Measurements from ENCODE around the gene BATF3. TPM values are rescaled to one million over a fixed set of nuclear protein-coding genes. Genes with fewer than 3 reads are reported as not detected.
A peak's percentile ranks its signal among the peaks of the same experiment; 100 is the strongest.

The BATF3 gene
- total and polyA plus RNA-seq, 9 of the 15 experiments (the other 6 are each of a cell fraction or from before 2014, with no cell fraction given), result 0.40 to 3.8 (median 2.0) TPM

DNA sequence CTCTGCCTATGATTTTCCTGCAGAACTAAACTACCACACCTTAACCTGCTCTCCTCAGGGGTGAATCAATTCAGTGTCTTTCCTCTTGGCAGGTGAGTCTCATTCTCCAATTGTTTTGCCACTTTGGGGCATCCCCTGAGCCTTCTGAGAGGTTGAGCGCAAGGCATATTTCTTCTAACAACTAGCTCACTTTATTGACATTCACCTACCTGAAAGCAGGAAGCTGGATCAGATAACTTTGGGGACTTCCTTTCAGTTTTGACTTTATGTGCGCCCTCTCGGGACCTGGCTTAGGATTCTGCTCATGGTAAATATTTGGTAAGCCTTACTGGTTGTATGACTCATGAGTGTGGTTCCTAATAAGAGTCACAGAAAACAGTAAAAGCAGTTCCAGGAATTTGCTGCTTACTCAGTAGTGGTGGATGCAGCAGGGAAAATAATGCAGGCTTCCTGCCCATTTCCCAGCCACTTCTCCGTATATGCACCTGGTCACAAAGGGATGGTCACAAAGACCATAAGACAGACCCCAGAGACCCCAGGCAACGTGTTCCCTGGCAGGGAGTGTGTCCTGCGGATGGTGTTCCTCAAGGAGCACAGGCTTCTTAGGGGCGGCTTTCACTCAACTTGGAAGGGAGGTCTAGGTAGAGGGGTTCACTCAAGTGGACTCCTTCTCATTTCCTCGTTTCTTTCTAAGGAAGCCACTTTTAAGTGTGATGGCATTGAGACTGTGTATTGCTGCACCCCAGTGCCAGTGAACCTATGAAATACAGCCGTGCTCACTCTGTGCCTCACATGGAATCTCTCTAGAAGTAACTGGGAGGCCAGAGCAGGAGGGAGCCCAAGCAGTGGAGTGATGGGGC is 22.0 kb upstream of the BATF3 start (continued):
- TF ChIP-seq, protein P1, sequence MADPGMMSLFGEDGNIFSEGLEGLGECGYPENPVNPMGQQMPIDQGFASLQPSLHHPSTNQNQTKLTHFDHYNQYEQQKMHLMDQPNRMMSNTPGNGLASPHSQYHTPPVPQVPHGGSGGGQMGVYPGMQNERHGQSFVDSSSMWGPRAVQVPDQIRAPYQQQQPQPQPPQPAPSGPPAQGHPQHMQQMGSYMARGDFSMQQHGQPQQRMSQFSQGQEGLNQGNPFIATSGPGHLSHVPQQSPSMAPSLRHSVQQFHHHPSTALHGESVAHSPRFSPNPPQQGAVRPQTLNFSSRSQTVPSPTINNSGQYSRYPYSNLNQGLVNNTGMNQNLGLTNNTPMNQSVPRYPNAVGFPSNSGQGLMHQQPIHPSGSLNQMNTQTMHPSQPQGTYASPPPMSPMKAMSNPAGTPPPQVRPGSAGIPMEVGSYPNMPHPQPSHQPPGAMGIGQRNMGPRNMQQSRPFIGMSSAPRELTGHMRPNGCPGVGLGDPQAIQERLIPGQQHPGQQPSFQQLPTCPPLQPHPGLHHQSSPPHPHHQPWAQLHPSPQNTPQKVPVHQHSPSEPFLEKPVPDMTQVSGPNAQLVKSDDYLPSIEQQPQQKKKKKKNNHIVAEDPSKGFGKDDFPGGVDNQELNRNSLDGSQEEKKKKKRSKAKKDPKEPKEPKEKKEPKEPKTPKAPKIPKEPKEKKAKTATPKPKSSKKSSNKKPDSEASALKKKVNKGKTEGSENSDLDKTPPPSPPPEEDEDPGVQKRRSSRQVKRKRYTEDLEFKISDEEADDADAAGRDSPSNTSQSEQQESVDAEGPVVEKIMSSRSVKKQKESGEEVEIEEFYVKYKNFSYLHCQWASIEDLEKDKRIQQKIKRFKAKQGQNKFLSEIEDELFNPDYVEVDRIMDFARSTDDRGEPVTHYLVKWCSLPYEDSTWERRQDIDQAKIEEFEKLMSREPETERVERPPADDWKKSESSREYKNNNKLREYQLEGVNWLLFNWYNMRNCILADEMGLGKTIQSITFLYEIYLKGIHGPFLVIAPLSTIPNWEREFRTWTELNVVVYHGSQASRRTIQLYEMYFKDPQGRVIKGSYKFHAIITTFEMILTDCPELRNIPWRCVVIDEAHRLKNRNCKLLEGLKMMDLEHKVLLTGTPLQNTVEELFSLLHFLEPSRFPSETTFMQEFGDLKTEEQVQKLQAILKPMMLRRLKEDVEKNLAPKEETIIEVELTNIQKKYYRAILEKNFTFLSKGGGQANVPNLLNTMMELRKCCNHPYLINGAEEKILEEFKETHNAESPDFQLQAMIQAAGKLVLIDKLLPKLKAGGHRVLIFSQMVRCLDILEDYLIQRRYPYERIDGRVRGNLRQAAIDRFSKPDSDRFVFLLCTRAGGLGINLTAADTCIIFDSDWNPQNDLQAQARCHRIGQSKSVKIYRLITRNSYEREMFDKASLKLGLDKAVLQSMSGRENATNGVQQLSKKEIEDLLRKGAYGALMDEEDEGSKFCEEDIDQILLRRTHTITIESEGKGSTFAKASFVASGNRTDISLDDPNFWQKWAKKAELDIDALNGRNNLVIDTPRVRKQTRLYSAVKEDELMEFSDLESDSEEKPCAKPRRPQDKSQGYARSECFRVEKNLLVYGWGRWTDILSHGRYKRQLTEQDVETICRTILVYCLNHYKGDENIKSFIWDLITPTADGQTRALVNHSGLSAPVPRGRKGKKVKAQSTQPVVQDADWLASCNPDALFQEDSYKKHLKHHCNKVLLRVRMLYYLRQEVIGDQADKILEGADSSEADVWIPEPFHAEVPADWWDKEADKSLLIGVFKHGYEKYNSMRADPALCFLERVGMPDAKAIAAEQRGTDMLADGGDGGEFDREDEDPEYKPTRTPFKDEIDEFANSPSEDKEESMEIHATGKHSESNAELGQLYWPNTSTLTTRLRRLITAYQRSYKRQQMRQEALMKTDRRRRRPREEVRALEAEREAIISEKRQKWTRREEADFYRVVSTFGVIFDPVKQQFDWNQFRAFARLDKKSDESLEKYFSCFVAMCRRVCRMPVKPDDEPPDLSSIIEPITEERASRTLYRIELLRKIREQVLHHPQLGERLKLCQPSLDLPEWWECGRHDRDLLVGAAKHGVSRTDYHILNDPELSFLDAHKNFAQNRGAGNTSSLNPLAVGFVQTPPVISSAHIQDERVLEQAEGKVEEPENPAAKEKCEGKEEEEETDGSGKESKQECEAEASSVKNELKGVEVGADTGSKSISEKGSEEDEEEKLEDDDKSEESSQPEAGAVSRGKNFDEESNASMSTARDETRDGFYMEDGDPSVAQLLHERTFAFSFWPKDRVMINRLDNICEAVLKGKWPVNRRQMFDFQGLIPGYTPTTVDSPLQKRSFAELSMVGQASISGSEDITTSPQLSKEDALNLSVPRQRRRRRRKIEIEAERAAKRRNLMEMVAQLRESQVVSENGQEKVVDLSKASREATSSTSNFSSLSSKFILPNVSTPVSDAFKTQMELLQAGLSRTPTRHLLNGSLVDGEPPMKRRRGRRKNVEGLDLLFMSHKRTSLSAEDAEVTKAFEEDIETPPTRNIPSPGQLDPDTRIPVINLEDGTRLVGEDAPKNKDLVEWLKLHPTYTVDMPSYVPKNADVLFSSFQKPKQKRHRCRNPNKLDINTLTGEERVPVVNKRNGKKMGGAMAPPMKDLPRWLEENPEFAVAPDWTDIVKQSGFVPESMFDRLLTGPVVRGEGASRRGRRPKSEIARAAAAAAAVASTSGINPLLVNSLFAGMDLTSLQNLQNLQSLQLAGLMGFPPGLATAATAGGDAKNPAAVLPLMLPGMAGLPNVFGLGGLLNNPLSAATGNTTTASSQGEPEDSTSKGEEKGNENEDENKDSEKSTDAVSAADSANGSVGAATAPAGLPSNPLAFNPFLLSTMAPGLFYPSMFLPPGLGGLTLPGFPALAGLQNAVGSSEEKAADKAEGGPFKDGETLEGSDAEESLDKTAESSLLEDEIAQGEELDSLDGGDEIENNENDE (IDR thresholded peaks at IDR 0.05; ENCODE audit: low read depth, low read length), result no peak
- TF ChIP-seq, protein P2, sequence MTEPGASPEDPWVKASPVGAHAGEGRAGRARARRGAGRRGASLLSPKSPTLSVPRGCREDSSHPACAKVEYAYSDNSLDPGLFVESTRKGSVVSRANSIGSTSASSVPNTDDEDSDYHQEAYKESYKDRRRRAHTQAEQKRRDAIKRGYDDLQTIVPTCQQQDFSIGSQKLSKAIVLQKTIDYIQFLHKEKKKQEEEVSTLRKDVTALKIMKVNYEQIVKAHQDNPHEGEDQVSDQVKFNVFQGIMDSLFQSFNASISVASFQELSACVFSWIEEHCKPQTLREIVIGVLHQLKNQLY (CRISPR knock-in tag; conservative IDR thresholded peaks at IDR 0.05), result no peak
- no peak for TF ChIP-seq ZNF263 (CRISPR knock-in tag; IDR thresholded peaks at IDR 0.05; ENCODE audit: borderline replicate concordance)
- TF ChIP-seq JUN (IDR thresholded peaks at IDR 0.05; ENCODE audit: borderline replicate concordance, low read depth, low read length), result peak; percentile 84
- TF ChIP-seq JUN (CRISPR knock-in tag; IDR thresholded peaks at IDR 0.05; ENCODE audit: borderline replicate concordance), result no peak
- TF ChIP-seq, protein P3, sequence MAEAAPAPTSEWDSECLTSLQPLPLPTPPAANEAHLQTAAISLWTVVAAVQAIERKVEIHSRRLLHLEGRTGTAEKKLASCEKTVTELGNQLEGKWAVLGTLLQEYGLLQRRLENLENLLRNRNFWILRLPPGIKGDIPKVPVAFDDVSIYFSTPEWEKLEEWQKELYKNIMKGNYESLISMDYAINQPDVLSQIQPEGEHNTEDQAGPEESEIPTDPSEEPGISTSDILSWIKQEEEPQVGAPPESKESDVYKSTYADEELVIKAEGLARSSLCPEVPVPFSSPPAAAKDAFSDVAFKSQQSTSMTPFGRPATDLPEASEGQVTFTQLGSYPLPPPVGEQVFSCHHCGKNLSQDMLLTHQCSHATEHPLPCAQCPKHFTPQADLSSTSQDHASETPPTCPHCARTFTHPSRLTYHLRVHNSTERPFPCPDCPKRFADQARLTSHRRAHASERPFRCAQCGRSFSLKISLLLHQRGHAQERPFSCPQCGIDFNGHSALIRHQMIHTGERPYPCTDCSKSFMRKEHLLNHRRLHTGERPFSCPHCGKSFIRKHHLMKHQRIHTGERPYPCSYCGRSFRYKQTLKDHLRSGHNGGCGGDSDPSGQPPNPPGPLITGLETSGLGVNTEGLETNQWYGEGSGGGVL (CRISPR knock-in tag; IDR thresholded peaks at IDR 0.05), result no peak
